Ramos (cell line): ENCODE measurements around the gene RNF217.
"Not testable (repeated sequence)": the region's sequence is repeated elsewhere in the genome, so short reads cannot be mapped to it uniquely, and the experiment has no call there.

ENCODE experiments used
- in situ Hi-C: fragments of 300-500 bp; cut with MboI; formaldehyde crosslinking; loops from one replicate; pipeline ENCODE4 v1.14.3; 2022; ENCODE audit warnings: low sequenced_read_pairs; ENCODE audit not compliant: unreplicated experiment

RNF217 gene

GRCh38 chr6:124962639-124963415, 590 bp downstream of the RNF217 start:
- in situ Hi-C loops, result no loop called here

DNA sequence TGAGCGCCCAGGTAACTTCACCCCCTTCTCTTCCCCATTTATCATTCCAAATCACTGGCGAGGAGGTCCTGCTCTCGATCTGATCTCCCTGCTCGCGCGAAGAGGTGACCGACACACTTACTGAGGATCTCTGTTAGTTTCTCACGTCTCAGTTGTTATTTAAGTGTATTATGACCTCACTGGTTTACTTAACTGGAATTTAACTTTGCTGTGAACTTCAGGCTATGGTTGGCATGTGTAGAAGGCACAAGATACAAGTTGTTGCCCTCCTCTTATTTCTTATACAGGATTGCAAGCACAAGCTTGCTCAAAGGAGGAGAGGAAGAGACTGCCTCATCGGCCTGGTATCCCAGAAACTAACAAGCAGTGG, 1.2 kb downstream of the RNF217 start:
- in situ Hi-C loops, result no loop called here

GRCh38 chr6:124963831-124964763, 1.9 kb downstream of the RNF217 start:
- in situ Hi-C loops, result no loop called here

GRCh38 chr6:124964764-124965105, 2.5 kb downstream of the RNF217 start:
- in situ Hi-C loops, result no loop called here

DNA sequence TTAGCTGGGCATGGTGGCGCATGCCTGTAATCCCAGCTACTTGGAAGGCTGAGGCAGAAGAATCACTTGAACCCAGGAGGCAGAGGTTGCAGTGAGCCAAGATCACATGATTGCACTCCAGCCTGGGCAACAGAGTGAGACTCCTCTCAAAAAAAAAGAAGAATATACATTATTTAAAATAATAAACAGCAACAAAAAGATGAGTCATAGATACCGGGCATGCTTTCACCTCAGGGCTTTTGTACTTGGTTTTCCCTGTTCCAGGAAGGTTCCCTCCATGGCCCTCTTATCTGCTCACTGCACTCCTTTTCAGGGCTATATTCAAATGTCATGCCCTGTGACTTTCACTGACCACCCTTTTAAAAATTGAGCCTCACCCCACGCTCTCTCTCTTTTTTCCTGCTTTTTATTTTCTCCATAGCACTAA, 3.2 kb downstream of the RNF217 start:
- in situ Hi-C loops, result not testable (repeated sequence)

- in situ Hi-C loops, result no loop called here
Measured at GRCh38 chr6:124967444-124967843, 5.2 kb downstream of the RNF217 start.

DNA sequence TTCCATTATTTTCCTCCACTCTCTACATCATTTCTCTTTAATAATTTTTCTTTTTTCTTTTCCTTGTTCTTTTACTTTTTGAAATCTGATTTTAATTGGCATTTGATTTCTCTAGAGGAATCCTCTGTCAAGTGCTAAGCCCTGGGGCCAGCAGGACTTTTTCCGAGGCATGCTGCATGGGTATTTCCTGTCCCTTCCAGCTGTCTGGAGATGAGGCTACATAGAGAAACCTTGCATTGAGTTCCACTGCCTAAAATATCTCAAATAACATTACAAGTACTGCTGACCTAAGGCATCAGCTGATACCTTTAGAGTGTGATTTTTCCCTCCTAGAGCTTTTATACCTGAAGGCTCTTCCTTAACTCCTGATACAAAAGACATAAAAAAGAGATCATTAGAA, 6.2 kb downstream of the RNF217 start:
- in situ Hi-C loops, result no loop called here

DNA sequence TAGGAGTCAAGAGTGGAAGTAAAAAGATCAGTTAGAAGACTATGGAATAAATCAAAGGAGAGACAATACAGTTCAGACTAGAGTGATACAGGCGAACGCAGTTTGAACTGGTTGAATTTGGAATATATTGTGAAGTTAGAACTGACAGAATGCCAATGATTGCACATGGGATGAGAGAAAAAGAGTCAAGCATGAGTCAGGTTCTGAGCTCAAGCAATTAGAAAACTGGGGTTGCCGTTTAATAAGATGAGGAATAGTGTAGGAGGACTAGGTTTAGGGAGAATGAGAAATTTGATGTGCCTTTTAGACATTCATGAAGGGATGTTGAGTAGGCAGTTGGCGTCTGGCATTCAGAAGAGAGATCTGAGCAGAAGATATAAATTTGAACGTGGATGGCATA, 8.0 kb downstream of the RNF217 start:
- in situ Hi-C loops, result no loop called here

DNA sequence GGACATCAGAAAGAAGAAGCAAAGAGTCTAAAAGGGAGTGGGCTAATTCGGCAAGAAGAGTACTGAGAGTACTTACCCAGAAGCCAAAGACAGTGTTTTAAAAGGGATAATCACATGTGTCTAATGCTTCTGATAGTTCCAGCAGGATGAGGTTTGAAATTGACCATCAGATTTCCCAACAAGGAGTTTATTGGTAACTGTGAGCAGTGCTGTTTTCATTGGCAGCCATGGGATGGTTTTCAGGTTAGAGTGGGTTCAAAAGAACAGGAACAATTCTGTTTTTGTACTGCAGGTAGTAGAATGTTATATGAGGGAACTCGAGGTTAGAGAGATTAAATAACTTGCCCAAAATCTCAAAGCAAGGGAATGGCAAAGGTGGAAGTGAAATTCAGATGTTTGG, 8.5 kb downstream of the RNF217 start:
- in situ Hi-C loops, result no loop called here

DNA sequence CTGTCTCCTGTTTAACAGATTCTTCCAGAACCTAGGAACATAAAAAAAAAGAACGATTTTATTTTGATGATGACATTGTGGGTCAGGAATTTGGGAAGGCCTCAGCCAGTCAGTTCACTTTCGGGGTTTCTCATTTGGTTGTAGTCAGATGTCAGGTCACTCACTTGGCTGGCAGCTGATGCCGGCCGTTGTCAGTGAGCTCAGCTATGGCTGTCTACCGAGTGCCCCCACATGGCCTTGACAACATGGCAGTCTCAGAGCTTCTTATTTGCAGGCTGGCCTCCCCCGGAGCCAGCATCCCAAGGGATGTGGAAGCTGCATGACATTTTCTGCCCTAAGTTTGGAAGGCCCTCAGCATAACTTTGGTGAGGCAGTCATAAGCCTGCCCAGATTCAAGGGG, 11.5 kb downstream of the RNF217 start:
- in situ Hi-C loops, result no loop called here

DNA sequence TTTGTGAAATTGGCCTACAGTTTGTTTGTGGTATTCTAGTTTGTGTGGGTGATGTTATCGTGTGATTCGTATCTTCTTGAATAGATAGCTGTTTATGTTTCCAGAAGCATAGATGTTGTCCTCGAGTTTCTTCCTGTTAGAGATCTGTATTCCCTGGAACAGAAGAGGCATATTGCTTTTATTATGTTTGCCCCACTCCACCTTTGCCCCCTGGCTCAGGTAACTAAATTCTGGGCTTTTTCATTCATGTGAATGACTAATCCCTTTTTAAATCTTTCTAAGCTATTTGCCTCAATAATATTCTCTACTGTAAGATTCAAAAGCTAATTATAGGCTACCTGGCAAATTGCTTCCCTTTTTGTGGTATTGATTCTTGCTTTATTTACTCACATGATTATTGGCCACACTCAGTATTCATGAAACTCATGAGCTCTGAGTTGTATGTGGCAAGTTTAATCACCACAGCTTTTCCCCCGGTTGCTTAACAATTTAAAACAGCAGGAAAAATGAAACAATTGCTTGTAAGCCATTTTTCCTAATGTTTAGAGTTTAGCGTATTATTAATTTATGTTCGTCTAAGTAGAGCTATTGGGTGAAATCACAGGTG, 12.6 kb downstream of the RNF217 start:
- in situ Hi-C loops, result no loop called here

GRCh38 chr6:124977067-124977908, 15.1 kb downstream of the RNF217 start:
- in situ Hi-C loops, result no loop called here

GRCh38 chr6:124978451-124979293, 16.4 kb downstream of the RNF217 start:
- in situ Hi-C loops, result no loop called here

- in situ Hi-C loops, result no loop called here
Measured at GRCh38 chr6:124979294-124979678, 17.0 kb downstream of the RNF217 start.

DNA sequence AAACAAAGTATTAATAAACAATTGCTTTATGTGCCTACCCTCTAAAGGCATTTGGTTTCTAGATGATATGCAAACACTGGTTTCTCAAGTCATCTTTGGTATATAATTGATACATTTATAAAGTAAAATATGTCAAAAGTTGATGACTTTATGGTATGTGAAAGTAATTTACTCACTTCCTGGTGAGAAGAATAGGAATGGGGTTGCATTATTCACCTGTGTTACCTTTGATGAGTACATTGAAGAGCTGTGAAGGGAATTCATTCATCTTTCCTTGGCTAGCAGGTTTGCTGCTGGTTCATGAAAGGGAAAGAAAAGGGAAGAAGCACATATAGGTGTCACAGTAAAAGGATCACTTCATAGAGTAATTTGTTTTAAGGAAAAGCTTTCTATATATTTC, 20.4 kb downstream of the RNF217 start:
- in situ Hi-C loops, result no loop called here

- in situ Hi-C loops, result no loop called here
Measured at GRCh38 chr6:124983383-124984083, 21.3 kb downstream of the RNF217 start.

DNA sequence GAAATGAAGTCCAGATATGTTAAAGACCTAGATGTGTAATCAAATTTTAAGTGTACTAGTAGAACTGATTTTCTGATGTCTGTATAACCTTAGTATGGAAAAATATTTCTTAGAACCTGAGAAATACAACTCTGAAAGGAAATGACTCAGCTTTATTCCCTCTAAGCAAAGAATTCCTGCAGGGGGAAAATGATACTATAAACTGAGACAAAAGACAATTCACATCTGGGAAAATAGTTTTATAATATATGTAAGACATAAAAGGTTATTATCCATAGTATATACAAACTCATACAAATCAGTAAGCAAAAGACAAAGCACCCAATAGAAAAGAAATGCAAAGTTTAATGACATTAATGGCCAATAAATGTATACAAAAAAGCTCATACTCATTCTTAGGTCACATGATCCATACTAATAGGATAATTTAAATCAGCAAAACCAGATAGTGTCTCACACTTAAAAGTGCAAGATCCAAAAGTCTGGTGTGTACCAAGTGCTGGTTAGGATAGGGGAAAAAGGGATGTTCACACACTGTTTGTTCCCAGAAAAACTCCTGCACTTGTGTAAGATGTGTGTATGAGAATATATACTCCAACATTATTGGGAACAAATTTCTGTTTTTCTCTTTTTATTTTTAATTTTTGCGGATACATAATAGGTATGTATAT, 22.6 kb downstream of the RNF217 start:
- in situ Hi-C loops, result no loop called here

- in situ Hi-C loops, result no loop called here
Measured at GRCh38 chr6:124986164-124986563, 23.9 kb downstream of the RNF217 start.
